T-helper 9 cell (primary cell): Measurements from ENCODE around the gene TMEM117.
"Not testable (repeated sequence)": the region's sequence is repeated elsewhere in the genome, so short reads cannot be mapped to it uniquely, and the experiment has no call there.

ENCODE experiments used
- DNase-seq: peaks from one replicate; pipeline ENCODE4 v3.0.0-alpha.2; 2020

Gene TMEM117

DNA sequence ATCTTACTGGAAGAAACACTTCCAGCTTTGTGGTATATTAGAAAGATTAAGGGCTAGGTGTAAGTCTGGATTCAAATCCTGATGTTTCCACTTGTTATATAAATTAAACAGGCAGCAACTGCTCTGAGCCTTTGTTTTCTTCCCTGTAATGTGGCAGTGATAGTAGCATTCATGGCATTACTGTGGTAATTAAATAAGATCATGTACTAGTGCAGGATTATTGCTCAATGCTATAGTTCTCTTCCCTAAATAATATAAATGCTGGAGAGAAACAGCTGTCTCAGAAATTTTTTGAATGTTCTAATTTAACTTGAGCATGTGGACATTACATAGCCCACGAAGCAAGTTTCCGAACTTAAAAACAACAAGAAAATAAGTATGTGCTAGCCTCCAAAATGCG, 5.4 kb downstream of the TMEM117 start:
- DNase-seq: no peak

- no peak for DNase-seq
These were observed 6.4 kb downstream of the TMEM117 start for GRCh38 chr12:43842259-43842658.

DNA sequence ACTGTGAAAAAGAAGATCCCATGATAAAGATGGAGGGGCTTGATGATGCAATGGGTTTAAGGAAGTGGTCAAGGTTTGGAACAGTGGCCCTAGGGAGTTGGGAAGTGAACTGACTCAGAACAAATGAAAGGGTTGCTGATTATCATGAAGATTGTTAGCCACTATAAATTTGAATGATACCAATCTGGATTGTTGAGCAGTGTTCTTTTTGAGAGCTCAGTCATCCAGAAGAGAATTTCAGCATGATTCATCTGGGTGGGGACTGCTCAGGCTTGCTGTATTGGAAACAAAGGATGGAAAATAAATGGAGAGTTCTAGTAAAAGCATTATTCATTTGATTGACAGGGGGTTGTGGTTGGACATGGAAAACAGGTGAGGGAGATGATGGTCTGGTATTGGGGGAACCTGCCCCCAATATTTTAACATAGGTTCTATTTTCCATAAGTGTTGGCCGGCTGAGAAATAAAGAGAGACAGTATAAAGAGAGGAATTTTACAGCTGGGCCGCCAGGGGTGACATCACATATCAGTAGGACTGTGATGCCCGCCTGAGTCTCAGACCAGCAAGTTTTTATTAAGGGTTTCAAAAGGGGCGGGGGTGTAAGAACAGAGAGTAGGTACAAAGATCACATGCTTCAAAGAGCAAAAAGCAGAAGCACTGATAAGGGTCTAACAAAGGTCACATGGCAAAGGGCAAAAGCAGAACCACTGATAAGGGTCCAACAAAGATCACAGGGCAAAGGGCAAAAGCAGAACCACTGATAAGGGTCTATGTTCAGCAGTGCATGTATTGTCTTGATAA, 11.7 kb downstream of the TMEM117 start:
- DNase-seq: not testable (repeated sequence)

GRCh38 chr12:43848226-43848507, 12.3 kb downstream of the TMEM117 start:
- no peak for DNase-seq

DNA sequence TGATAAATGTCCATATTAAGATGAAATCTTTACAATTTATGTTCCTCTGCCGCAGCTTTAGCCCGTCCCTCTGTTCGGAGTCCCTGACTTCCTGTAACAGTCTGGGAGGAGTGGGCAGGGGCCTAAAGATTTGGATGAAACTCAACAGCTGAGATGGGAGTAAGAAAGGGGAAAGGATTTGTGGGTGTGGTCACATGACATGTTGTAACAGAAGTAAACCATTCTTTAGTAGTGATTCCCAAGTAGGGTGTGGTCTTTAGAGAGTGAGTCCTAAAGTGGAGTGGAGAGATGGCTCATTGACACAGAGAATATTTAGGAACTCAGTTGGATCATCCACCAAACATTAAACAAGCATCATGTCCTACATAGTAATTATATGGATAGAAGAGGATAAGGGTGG, 12.9 kb downstream of the TMEM117 start:
- DNase-seq: no peak

DNA sequence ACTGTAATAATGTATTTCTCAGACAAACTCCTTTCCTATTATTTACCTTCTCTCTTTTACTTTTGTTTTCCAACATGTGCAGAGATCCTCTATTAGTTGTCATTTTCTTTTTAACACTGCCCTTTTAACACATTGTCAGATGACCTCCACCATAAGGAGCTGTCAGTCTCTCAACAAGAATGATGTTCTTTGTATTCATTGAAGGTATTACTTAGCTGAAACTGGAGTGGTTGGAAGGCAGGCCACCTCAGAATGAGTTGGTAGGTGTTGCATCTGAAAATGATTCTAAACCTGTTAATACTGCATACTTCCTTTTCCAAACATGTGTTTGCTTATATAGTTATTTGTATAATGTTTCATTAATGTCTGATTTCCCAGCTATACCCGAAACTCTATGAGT, 16.9 kb downstream of the TMEM117 start:
- no peak for DNase-seq

- DNase-seq: no peak
These were observed 21.1 kb downstream of the TMEM117 start for GRCh38 chr12:43856972-43857371.

DNA sequence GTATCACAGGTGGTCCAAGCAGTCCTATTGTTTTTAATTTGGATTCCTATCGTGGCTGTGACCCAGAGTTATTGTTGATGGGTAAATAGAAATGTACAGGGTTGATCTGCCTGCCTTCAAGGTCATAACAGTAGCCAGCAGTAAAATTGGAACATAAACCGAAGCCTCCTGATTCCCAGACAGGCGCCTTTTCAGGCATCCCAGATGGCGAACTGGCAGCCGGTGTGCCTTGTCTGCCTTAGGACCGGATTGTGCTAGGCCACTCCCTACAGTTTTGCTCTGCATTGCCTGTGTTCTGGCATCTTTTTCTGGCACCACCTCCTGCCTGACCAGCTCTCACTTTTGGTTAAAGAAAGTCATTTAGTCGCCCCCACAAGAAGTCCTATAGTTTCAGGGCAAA, 22.2 kb downstream of the TMEM117 start:
- no peak for DNase-seq

DNA sequence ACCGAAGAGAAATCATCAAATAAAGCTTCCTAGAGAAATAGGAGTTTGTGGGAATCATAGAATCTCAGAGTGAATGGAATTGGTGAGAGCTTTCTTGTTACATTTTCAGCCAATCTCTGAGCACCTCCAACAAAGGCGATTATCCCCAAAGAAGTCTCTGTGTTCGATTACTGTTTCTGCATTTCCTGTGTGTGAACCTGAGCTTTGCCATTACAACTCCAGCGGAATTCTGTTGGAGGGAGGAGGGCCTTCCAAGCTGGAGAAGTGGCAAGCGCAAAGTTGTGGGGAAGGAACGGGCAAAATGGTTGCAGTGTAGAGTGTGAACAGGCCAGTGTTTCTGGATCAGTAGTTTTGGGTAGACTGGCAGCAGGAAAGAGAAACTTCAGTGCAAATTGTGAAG, 23.1 kb downstream of the TMEM117 start:
- DNase-seq: no peak

DNA sequence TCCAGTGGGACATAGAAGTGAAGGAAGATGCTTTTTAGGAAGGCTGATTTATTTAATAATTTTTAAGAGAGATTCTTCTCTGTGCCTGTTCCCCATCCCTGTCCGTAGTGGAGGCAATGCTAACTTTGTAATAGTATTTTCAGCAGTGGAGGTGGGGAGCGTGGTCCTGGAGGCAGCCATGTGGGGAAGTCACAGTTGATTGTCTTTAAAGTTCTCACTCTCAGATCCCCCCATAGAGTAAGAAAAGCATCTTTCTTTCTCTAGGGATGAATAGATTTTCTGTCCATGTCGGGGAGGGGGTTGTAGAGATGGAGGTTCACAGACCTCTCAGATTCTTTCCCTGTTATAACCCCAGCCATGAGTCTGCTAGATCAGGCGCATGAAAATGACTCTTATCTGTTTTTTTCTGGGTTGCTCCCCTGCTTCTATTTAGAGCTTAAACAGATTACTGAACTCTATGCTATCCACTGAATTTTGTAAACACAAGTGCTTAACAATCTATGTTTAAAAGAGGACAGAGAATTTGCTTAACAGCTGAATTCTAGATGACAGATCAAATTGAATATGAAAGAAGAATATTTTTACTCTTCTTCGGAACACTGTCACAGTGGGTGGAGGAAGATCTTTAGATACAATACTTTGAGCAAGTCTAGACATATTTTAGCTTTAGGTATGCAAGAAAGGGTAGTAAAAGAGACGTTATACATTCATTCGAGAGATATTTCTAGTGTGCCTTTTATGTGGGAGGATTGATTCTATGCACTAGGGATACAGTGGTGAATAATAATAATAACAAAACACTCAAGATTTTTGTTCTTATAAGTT, 25.3 kb downstream of the TMEM117 start:
- DNase-seq: no peak

GRCh38 chr12:43861840-43862150, 25.9 kb downstream of the TMEM117 start:
- DNase-seq: no peak

DNA sequence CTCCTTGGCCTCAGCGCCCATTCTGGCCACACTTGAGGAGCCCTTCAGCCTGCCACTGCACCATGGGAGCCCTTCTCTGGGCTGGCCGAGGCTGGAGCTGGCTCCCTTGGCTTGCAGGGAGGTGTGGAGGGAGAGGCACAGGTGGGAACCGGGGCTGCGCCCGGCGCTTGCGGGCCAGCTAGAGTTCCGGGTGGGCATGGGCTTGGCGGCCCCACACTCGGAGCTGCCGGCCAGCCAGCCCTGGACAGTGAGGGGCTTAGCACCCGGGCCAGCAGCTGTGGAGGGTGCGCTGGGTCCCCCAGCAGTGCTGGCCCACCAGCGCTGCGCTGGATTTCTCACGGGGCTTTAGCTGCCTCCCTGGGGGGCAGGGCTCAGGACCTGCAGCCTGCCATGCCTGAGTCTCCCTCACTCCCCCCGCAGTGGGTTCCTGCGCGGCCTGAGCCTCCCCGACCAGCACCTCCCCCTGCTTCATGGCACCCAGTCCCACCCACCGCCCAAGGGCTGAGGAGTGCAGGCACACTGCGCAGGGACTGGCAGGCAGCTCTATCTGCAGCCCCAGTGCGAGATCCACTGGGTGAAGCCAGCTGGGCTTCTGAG, 28.0 kb downstream of the TMEM117 start:
- no peak for DNase-seq

DNA sequence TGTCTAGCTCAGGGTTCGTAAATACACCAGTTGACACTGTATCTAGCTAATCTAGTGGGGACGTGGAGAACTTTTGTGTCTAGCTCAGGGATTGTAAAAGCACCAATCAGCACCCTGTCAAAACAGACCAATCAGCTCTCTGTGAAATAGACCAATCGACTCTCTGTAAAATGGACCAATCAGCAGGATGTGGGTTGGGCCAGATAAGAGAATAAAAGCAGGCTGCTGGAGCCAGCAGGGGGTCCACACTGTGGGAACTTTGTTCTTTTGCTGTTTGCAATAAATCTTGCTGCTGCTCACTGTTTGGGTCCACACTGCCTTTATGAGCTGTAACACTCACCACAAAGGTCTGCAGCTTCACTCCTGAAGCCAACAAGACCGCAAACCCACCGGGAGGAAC, 28.7 kb downstream of the TMEM117 start:
- DNase-seq: not testable (repeated sequence)

DNA sequence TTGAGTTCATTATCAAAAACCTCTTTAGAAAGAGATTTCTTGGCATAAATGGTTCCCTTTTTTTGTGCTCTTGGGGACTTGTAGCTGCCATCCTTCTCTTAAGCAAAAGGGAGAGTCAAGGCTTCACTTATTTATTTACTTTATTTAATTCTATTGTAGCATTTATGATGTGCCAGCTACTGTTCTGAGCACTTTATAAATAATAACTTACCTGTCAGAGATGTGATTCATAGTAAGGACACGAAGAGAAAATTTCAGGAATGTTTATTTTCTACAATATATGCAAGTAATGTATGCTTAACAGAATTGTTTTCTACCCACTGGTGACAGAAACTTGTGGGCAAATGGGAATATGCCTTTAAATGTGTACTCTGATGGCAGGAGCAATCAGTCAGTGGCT, 33.3 kb downstream of the TMEM117 start:
- no peak for DNase-seq

- not testable (repeated sequence) for DNase-seq
These were observed 33.9 kb downstream of the TMEM117 start for GRCh38 chr12:43869765-43870164.

DNA sequence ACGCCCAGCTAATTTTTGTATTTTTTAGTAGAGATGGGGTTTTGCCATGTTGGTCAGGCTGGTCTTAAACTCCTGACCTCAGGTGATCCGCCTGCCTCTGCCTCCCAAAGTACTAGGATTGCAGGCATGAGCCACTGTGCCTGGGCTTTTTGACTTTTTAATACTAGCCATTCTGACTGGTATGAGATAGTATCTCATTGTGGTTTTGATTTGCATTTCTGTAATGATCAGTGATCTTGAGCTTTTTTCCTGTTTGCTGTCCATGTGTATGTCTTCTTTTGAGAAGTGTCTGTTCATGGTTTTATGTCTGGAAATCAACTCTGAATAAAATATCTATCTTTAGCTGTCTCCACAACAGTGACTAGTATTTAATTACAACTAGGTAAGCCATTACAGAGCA, 35.4 kb downstream of the TMEM117 start:
- not testable (repeated sequence) for DNase-seq

GRCh38 chr12:43872396-43872795, 36.5 kb downstream of the TMEM117 start:
- DNase-seq: no peak

DNA sequence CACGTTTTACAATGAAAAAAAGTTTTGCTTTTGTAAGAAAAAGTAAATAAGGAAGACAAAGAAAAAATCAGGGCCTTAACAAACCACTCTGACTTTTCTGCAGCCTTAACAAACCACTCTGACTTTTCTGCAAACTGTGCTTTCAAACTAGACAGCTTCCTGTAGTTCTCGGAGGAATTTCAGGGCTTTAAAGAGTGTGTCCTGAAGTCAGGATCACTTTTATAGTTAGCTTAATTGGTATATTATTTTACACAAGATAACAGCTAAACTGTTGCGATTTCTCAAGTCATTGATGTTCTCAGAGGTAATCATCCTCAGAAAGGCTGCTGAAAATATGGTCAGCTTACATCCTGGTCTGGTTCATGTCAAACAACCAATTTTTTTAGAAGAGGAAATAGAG, 42.2 kb downstream of the TMEM117 start:
- no peak for DNase-seq

GRCh38 chr12:43880547-43880946, 44.7 kb downstream of the TMEM117 start:
- no peak for DNase-seq

DNA sequence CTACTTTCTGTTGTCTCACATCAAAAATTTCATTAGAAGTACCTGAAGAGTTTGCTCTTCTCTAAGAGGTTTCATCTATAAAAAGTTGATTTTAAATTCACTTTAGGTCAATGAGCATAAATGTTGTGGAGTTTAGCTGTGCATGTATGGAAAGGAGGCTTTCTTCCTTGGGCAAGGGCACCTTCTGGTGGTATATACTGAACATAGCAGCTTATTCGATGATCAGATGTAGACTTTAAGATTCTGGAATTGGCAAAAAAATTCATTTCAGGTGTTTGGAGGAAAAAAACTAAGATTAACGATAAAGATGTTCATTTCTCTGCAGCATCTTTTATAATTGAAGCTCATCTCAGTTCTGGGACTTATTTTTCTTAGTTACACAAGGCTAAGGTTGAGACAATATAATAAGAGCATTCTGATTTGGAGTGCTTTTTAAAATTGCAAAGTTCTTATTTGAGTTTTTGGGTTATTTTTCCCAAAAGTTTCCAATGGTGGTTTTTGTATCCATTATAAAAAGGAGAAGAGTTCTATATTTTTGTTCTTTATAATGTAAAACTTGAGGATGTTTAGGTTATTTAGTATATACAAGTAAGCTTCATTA, 46.8 kb downstream of the TMEM117 start:
- peak; percentile 5 for DNase-seq

DNA sequence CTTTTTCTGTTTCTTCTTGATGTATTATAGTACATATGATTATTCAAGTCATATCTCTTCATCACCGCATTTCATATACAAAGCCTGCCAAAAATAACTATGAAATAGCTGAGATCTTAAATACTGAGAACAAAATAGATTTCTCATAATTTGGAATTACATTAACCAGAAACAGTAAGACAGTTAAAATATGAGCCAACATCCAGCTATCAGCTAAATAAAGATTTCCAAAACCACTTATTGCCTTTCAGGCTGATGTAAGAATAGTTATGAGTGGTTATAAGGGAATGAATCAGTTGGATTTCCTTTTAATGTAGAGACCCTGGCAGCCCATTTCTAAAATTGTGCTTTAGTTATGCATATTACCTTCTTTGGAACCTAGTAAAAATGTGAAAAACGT, 47.4 kb downstream of the TMEM117 start:
- no peak for DNase-seq

GRCh38 chr12:43883748-43884147, 47.9 kb downstream of the TMEM117 start:
- DNase-seq: no peak

GRCh38 chr12:43884683-43885410, 49.0 kb downstream of the TMEM117 start:
- DNase-seq: no peak
